CD4-positive, CD25-positive, alpha-beta regulatory T cell (primary cell): Measurements from ENCODE around the gene PLBD1. TPM values are rescaled to one million over a fixed set of nuclear protein-coding genes. Genes with fewer than 3 reads are reported as not detected.

Source experiments
- polyA plus RNA-seq, 4 donors: library from polyadenylated mRNA; unstranded; fragments of 300-500 nt; fragmentation: Illumina TruSeq; gene quantifications; one replicate each; pipeline ENCODE4 v1.2.3, GENCODE V29; 2021
- total RNA-seq: library from RNA; stranded (reverse); gene quantifications from one replicate; pipeline ENCODE4 v1.2.3, GENCODE V29; 2022

The PLBD1 gene
- total and polyA plus RNA-seq, 5 donors from 2014 or later = 0.15 to 1.2 (median 0.39) TPM; not detected in 1

Other genes starting within 250 kb of the PLBD1 start
- gene ATF7IP, start 202.2 kb downstream of the PLBD1 start, total RNA-seq = 175 TPM
- 100 to 1,000 TPM in 2 of 4 donors, 10 to 100 TPM in 2; 83.9 to 116 (median 95.0) TPM for gene ATF7IP, start 202.2 kb downstream of the PLBD1 start, polyA plus RNA-seq
- gene GUCY2C, start 128.7 kb upstream of the PLBD1 start, total RNA-seq = not detected
- not detected for gene GUCY2C, start 128.7 kb upstream of the PLBD1 start, polyA plus RNA-seq
- gene WBP11, start 235.6 kb upstream of the PLBD1 start, total RNA-seq = 119 TPM
- 10 to 100 TPM; 50.7 to 61.0 (median 56.0) TPM for gene WBP11, start 235.6 kb upstream of the PLBD1 start, polyA plus RNA-seq
- gene C12orf60, start 235.8 kb upstream of the PLBD1 start, total RNA-seq = 0.54 TPM
- 1 to 10 TPM; 1.4 to 2.8 (median 1.7) TPM for gene C12orf60, start 235.8 kb upstream of the PLBD1 start, polyA plus RNA-seq
- gene SMCO3, start 246.3 kb upstream of the PLBD1 start, total RNA-seq = not detected
- gene SMCO3, start 246.3 kb upstream of the PLBD1 start, polyA plus RNA-seq = under 1 TPM in 2 of 4 donors, not detected in 2; 0.08 to 0.09 TPM